Superior temporal gyrus (tissue), 1 donor: ENCODE measurements around the gene ARID3A.

ENCODE experiments used
- DNase-seq: peaks from one replicate; pipeline ENCODE4 v3.0.0-alpha.2; 2016; ENCODE audit errors: extremely low spot score

Gene ARID3A

DNA sequence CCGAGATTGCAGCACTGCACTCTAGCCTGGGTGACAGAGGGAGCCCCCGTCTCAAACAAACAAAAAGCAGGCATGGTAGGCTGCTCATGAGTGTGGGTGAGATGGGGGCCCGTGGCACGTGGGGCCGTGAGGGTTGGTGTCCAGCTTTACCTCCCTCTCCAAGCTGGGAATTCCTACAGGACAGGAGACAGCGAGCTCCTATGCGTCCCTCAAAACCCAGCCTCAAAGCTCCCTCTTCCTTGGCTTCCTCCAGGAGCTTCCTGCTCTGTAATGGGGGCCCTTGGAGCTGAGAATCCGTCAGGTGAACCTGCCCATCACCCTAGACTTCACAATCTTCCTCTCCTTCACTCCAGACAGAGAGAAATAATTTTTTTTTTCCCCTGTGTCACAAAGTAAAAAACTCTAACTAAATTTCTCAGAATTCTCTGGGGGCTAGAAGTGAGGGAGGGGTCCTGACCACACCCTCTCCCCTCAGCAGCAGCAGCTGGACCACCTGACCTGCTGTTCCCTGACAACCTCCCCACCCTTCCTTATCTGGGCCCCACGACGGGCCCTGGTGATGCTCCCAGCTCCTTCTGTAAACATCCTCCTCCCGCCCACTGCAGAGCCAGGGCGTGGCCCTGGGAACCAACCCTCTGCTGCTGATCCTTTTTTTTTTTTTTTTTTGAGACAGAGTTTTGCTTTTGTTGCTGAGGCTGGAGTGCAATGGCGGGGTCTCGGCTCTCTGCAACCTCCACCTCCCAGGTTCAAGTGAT is 36.2 kb downstream of the ARID3A start:
- no peak for DNase-seq

DNA sequence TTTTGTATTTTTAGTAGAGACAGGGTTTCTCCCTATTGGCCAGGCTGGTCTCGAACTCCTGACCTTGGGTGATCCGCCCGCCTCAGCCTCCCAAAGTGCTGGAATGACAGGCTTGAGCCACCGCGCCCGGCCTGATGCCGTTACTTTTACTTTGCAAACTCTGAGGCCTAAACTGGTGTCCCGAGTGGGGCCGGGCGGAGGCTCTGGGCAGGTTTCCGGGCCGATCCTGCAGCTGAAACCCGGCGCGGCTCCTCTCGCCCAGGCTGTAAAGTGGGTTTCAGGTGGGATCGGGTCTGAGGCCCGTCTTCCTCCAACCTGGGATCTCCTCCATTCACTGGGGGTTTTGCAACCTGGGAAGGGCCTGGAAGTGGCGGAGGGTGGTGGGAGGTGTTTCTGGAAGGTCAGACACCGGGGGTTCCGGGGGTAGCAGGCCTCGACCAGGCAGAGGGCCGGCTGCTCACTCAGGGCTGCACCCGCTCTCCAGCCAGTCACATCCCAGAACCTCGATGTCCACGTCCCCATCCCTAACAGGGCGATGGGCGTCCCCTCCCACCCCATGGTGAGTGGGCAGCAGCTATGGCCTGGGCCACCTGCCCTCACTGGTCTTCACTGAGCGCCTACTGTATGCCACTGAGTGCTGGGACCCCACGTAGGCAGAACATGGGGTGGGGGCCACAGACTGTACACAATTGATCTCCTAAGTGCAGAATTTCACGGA is 37.0 kb downstream of the ARID3A start:
- DNase-seq = no peak

DNA sequence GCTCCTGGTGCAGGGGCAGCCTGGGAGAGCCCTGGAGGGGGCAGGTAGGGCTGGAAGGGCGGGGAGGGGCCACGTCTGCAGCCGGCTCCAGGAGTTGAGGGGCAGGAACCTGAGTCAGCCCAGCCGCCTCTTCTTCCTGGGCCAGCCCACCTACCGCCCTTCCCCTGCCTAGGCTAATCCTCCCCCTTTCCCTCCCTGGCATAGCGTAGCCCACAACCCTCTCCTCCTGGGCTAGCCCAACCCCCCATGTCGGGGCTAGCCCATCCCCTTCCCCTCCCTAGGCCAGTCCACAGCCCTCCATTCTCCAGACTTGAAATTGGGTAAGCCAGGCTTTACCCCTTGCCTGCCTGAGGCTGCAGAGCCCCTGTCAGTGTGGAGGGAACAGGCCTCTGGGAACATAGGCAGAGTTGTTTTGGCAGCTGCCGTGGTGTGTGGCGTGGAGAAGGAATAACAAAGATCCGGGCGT is 37.7 kb downstream of the ARID3A start:
- no peak for DNase-seq

DNA sequence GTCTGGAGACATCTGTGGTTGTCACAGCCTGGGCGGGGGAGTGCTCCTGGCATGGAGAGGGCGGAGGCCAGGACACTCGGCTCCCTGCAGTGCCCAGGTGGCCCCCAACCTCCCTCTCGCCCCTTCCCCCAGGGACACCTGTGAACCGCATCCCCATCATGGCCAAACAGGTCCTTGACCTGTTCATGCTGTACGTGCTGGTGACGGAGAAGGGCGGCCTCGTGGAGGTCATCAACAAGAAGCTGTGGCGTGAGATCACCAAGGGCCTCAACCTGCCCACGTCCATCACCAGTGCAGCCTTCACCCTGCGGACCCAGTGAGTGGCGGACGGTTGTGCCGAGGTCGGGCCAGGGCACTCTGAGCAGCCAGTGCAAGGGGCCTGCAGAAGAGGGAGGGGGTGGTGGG is 38.3 kb downstream of the ARID3A start:
- DNase-seq = no peak

DNA sequence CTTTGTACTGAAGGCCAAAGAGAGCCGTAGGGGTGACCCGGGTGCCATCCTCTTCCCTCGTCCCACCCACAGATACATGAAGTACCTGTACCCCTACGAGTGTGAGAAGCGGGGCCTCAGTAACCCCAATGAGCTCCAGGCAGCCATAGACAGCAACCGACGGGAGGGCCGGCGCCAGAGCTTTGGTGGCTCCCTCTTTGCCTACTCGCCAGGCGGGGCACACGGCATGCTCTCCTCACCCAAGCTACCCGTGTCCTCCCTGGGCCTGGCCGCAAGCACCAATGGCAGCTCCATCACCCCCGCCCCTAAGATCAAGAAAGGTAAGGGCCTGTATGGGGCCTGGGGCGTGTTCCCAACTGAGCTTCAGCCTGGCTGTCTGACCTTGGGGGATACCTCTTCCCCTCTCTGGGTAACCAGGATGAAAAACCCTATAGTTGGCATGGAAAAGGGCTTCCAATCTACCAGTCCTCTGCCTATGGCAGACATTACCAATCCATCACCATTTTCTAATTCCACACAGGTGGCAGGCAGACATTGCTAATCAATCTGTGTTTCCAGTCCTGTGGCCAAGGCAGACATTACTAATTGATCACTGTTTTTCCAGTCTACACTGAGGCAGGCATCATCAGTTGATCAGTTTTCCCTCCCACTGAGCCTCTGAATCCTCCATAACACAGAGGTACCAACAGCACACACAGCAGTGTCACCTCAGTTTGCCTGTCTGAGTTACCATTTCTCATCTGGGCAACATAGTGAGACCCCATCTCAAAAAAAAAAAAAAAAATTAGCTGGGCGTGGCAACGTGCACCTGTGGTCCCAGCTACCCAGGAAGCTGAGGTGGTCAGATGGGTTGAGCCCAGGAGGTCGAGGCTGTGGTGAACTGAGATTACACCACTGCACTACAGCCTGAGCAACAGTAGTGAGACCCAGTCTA is 39.2 kb downstream of the ARID3A start:
- DNase-seq = no peak

DNA sequence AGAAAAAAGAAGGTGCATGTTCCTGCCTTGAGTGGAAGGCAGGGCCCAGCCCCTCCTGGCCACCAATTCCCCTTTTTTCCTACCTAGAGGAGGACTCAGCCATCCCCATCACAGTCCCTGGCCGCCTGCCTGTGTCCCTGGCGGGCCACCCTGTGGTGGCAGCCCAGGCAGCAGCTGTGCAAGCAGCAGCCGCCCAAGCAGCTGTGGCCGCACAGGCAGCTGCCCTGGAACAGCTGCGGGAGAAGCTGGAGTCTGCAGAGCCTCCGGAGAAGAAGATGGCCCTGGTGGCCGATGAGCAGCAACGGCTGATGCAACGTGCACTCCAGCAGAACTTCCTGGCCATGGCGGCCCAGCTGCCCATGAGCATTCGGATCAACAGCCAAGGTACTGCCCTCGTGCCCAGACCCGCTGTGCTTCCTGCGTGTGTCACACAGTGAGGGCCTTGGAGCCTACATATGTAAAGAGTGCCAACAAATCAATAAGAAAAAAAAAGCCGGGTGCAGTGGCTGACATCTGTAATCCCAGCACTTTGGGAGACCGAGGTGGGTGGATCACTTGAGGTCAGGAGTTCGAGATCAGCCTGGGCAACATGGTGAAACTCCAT is 40.8 kb downstream of the ARID3A start:
- DNase-seq = no peak

DNA sequence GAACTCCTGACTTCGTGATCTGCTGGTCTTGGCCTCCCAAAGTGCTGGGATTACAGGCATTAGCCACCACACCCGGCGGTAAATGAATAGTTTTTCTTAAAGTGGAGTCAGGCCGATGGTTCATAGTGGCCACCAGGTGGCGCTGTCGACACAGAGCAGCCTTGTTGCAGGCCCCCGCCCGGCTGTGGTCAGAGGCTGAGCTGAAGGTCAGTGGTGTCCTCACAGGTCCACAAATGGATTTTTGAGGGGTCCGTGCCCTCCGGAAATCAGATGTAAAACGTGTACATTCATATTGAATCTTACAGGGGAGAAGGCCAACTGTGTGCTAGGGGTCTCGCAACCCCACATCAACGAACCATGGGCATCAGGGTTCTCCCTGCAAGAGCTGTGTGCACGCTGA is 44.9 kb downstream of the ARID3A start:
- no peak for DNase-seq

DNA sequence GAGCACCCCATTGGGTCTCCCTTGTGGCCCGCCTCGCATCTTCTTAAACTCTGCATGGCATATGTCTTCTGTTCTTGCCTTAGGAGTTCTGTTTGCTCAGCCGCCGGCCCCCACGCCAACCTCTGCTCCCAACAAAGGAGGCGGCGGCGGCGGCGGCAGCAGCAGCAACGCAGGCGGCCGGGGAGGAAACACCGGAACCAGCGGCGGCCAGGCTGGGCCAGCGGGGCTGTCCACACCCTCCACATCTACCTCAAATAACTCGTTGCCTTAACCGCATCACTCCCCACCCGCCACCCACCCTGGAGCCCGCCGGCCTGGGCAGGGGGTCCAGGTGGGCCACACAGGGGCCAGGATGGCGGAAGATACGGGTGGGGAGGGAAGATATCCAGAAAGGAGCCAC is 46.0 kb downstream of the ARID3A start:
- DNase-seq = no peak

DNA sequence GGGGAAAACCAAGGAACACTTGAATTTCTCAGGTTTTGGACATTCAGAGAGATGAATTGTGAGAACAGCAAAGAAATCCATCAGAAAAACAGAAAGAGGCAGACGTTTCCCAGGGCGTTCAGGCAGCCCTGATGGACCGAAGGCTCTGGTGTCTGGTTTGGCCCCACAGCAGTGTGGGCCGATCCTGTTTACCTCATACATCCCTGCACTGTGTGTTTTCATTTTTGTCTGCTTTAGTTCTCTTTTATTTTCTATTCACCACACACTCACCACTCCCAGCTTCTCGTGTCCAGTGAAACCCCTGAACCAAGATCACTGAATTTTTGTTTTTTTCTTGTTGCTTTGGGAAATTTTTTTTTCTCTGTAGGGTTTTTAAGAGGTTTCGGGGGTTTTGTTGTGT is 46.4 kb downstream of the ARID3A start:
- no peak for DNase-seq

DNA sequence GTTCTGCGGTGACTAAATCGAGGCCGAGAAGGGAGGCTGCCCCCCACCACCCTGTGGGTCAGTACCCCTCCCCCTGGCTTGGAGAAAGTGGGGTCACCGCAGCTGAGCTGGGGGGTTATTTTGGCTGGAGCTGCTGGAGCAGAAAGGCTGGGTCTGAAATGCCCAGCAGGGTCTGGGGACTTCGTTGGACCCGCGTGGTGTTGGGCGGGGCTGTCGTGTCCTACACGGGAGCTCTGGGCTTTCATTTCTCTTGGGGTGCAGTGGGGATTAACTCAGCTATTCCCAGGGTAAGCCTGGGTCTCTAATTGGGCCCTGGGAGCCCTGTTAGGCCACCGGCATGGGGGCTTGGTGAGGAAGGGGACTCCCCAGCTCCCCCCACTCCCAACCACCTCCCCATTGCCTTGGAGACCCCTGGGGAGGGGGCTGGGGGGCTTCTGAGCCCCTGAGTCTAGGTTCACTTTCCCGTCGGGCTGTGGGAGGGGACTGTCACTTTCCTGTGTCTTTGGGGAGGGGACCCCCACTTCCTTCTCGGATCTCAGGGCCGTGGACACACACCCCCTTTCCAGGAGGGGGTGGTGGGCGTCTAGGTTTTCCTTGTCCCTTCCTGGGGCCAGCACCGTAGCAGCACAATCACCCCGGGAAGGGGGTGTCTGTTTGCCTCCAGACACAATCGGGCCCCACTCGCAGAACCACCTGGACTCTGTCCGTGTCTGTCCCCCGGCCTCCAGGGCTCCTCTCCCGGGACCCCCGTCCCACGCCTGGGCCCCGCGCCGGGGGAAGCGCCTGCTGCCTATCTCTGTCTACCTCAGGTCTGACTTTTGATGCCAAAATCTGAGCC is 48.1 kb downstream of the ARID3A start:
- DNase-seq = no peak

DNA sequence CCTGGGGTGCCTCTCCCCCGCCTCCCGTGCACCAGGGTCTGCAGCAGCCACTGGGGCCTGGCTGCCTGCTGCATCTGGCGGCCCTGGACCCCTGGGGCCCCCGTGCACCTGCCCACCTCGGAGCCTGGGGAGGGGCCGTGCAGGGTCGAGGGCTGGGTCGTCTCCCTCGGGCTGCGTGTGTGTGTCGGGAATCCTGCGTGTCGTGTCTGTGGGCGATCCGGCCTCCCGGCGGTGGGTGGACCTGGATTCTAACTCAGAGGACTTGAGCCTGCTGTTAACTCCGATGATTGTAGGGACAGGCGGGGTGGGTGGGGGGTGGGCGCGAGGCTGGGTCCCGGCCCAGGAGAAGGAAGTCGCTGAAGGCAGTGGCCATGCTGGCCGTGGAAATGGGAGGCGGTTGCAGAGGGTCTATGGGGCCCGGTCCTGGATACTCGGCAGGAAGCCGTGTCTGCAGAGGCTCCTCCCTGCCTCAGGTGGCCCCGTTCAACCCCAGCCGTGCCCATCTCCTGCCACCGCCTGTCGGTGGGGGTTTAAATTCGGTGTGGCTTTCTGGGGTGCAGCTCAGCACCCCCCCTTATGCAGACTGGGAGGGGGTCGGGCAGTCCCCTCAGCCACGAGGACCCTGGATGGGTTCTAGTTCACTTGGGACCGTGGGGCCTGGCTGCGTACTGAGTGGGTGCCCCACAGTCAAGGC is 48.9 kb downstream of the ARID3A start:
- DNase-seq = no peak

DNA sequence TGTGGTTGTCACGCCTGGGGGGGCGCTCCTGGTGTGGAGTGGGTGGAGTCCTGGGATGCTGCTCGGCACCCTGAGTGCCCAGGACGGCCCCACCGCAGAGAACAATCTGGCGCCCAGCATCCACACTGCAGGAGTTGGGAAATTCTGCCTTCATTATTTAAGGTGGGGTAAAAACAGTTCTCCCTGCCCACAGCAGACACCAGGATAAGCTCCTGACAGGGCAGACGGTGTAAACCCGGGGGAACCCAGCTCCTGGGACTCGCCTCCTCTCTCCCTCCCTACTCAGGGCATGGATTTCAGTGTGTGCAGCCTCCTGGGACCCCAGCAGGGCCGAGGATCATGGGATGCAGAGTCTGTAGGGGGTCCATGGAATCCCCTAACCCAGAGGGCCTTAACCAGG is 50.6 kb downstream of the ARID3A start:
- DNase-seq = no peak

DNA sequence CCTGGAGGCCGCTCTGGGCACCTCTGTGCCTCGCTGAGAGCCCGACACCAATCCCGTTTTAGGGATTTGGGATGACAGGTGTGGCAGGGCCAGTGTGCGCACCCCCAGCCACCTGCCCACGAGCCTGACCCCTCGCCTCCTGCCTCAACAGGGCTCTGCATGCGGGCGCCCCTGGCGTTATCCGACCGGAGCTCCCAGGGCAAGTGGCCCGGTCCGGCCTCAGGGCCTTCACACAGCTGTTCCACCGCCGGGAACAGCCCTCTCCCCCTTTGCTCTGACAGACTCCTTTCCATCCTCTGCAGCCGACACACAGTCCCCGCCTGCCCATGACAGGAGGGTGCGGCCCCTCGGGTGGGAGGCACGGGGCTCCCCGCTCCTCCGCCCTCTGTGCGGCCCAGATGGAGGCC is 51.2 kb downstream of the ARID3A start:
- no peak for DNase-seq

DNA sequence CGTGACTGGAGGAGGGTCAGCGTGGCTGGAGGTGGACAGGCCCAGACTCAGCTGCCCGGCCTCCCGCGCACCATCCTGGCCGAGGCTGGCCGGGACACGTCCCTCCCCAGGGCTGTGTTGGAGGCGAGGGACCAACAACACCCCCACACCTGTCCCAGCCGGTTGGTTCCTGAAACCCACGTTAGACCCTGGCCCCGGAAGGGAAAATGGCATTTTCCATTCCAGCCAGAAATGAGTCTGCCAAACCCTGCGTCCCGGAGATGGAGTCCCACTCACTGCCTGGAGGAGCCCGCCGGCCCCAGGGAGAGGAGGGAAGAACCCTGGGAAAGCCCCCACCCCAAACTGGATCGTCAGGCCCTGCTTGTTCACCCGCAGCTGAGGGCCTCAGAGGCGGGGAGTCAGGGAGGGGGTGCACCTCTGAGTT is 53.5 kb downstream of the ARID3A start:
- DNase-seq = no peak

DNA sequence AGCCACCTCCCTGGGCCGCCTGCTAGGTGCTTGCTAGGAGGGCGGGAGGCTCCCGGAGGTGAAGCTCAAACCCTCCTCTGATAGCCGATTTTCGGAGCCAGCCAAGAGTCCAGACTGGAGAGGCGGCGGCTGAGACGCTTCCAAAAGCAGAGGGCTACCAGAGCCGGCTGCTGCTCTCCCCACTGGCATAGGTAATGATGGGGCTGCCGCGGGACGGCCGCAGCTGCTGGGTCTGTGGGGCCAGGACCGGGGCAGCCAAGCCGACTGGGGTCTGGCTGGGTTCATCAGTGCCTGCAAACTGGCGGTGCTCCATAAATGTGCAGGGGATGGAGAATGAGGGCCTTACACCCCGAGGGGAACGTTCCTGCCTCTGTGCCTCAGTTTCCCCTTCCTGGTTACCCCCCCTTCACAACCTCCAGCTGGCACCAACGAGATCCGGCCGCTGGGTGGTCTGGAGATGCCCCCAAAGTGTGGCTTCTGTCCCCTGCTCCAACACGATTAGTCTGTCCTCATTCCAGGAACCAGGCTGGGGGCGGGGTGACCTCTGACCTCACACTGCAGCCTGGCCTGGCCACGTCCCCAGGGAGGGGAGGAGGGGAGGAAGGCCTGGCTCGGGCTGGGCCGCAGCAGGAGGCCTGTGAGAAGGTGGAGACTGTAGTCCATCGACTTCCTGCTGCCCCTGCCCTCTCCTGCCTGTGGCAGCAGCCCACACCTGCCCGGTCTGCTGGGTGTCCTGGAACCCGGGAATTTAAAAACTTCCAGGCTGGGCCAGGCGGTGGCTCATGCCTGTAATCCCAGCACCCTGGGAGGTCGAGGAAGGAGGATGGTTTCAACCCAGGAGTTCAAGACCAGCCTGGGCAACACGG is 54.5 kb downstream of the ARID3A start:
- no peak for DNase-seq

DNA sequence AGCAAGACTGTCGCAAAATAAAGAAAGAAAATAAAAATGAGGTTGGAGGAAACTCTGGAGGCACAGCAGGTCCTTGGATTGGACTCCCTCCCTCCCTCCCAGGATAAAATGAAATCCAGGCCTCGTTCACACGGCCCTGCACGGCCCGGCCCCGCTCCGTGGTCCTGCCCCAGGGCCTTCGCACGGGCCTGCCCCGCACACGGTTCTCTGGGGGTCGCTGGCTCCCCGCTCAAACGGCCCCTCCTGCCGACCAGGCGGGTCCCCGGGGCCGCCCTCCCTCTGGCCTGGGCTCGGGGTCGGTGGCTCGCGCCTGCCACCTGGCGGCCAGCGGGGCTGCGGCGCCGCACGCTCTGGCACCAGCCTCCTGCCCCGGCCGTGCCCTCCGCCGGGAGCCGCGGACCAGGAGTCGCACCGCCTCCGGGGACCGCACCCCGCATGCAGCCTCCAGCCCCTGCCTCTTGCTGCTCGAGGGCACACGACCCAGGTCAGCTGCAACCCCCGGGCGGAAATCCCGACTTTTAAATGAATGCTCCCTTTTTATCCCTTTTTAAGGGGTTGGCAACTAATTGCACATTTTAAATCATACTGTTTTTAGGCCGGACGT is 56.8 kb downstream of the ARID3A start:
- DNase-seq = peak; percentile 69

DNA sequence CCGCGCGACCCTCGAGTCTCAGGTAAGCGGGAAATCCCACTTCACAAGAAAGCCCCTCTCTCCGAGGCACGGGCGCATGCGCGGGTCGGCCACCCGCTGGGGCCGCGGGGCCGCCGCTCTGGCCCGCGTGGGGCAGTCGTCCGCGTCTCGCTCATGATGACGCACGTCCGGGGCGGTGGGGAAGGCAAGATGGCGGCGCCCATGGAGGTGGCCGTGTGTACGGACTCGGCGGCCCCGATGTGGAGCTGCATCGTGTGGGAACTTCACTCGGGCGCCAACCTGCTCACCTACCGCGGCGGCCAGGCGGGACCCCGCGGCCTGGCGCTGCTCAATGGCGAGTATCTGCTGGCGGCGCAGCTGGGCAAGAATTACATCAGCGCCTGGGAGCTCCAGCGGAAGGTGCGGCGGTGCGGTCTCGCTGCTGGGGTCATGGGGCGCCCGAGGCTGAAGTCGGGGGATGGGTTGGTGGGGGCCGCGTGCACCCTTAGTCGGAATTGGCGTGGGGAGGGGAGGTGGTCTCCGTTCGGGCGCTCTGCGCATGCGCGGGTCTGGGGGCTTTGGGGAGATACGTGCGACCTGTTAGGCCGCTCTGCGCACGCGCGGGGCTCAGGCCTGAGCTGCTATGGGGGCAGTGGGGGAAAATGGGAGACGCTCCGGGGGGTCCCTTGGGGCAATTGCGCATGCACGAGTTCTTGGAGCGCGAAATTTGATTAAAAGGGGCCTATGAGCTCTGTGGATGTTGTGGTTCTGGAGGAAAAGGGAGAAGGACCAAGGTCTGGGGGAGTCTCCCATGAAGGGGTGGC is 58.5 kb downstream of the ARID3A start, which contains the start of gene WDR18:
Gene WDR18, plus strand, starts transcription at position 181 of the 803 bp plus-strand sequence. Its CDS starts 9 bp downstream, at position 190.
- DNase-seq = peak; percentile 94

DNA sequence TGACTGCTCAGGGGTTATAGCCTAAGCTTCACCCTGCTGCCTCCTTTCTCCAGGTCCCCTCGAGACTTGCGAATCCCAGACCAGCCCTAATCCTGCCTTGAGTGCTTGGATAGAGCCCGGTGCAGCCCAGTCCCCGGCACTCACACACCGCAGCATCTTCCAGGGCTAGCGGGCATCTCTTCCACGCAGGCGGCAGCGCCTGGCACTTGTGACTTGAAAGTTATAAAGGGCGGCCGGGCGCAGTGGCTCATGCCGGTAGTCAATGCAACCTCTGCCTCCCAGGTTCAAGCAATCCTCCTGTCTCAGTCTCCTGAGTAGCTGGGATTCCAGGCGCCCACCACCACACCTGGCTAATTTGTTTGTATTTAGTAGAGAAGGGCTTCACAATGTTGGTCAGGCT is 60.2 kb downstream of the ARID3A start:
- no peak for DNase-seq
